Stimulated activated CD4-positive, alpha-beta T cell treated with anti-CD3 and anti-CD28 coated beads, TNF-alpha, amount 100 ng/mL, for 4 hours (primary cell): ENCODE data around the gene OR1F1.

Source experiments
- DNase-seq, 3 experiments: peaks; one replicate each; pipeline ENCODE4 v3.0.0-alpha.2; 2020; ENCODE audit warnings: low read depth in 3 of 3

OR1F1 gene

DNA sequence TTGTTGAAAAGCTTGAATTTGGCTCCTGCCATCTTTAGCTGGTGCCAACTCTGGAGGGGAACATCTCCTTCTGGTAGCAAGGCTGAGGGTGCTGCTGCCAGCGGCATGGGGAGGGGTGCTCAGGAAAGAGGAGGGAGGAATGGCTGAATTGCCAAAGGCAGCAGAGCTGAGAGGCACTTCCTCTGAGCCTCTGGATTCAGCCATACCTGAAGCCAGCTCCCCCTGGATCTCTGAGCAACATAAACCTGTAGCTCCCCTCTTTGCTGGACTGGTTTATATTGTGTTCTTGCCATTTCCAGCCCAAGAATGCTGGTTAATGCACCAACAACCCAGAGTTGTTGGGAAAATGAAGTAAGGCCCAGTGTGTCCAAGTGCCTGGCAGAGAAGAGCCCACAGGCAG lies 61.0 kb downstream of the OR1F1 start:
- DNase-seq: no peak

DNA sequence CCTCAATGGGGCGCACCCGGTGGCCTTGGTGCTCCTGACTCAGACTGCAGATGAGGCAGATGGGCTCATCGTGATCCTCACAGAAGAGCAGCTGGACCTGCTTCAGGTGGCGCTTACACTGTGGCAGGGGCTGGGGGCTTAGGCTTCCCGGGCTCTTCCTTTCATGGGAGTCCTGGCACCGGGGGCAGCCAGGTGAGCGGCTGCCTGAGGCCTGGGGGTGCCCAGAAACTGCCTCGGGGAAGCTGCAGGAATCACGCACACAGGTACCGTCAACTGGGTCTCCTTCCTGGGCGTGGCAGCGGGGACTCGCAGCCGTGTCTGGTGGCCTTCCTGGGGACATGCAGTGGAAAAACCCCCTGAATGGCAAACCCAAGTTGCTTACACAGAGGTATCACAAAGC lies 61.4 kb downstream of the OR1F1 start:
- no peak for DNase-seq

DNA sequence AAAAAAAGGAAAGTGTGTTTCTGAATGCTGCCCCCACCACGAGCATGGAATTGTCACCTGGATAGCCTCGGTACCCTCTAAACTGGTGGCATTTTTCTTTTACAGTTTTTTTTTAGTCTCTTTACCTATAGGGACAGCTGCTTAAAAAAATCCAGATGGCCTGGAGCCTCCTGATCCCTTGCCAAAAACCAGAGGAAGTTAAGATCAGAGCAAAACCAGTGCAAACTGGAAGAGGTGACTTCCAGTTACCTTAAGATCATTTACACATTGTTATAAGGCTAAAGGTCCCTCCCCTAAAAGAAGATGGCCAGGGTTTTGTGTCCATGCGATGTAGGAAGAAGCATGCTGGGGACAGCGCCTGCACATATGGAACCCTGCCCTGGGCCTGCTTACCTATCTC lies 65.0 kb downstream of the OR1F1 start:
- DNase-seq: no peak

DNA sequence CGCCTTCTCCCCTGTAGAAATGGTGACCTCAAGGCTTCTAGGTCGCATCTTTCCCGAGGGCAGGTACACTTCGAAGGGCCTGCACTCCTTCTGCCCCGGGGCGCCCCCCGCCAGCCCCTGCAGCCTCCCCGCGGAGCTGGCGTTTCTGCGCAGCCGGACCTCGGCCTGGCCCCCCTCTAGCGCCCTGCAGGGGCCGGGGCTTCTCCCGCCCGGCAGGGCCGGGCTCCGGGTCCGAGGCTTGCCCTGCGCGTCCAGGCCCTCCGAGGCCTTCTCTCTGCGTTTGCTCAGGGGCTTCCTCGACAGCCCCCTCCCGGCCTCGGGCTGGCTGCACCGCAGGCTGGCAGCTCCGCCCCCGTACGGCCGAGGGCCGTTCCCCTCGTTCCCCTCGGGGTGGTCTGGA lies 66.3 kb downstream of the OR1F1 start:
- no peak for DNase-seq
